A549 treated with dexamethasone at 1 μM for 4 hours (cell line): ENCODE data around the gene ACTG2. TPM values are rescaled to one million over a fixed set of nuclear protein-coding genes. Genes with fewer than 3 reads are reported as not detected.

Source experiments
- total RNA-seq: library from RNA; stranded (reverse); fragments of 200-300 nt; extraction: Qiagen RNA extraction; gene quantifications from 5 replicates; pipeline ENCODE4 v1.2.3, GENCODE V29; 2022

The ACTG2 gene
- 0.18 to 0.45 TPM (median 0.28 TPM) in 5 replicates for total RNA-seq

GRCh38 chr2:73892631-73893329, at the start of gene ACTG2:
Gene ACTG2 (plus strand): TSS chr2:73893008. CDS start chr2:73901312, 8,304 bp downstream.

GRCh38 chr2:73926493-73927327, 33.9 kb downstream of the ACTG2 start, which contains the start of gene DGUOK:
Gene DGUOK (plus strand): TSS chr2:73926880. CDS start chr2:73926911, 31 bp downstream.

Other genes starting within 250 kb of the ACTG2 start
- gene TPRKB, start 155.7 kb upstream of the ACTG2 start, total RNA-seq: 67.3 to 107 TPM (median 83.2 TPM) in 5 replicates
- gene DUSP11, start 112.9 kb upstream of the ACTG2 start, total RNA-seq: 34.0 to 40.8 TPM (median 40.4 TPM) in 5 replicates
- gene C2orf78, start 108.8 kb upstream of the ACTG2 start, total RNA-seq: not detected in 5 replicates
- gene STAMBP, start 64.0 kb upstream of the ACTG2 start, total RNA-seq: 49.9 to 59.6 TPM (median 55.4 TPM) in 5 replicates
- gene DGUOK, start 33.9 kb downstream of the ACTG2 start, total RNA-seq: 153 to 175 TPM (median 158 TPM) in 5 replicates
- gene TET3, start 91.9 kb downstream of the ACTG2 start, total RNA-seq: 7.7 to 15.5 TPM (median 13.0 TPM) in 5 replicates